Colonic mucosa (tissue), 4 donors: ENCODE results near the gene PITHD1. TPM values are rescaled to one million over a fixed set of nuclear protein-coding genes. Genes with fewer than 3 reads are reported as not detected.
"Not testable (repeated sequence)": the region's sequence is repeated elsewhere in the genome, so short reads cannot be mapped to it uniquely, and the experiment has no call there.

Source experiments
- DNase-seq: peaks from one replicate; pipeline ENCODE4 v3.0.0-alpha.2; 2020
- H3K27ac ChIP-seq: fragments of 200-600 bp; one replicate; pipeline ENCODE4 v1.8.0; 2021
- H3K27me3 ChIP-seq: fragments of 200-600 bp; one replicate; pipeline ENCODE4 v1.8.0; 2021
- H3K36me3 ChIP-seq: fragments of 200-600 bp; one replicate; pipeline ENCODE4 v1.8.0; 2021
- H3K4me1 ChIP-seq: fragments of 200-600 bp; one replicate; pipeline ENCODE4 v1.8.0; 2021; ENCODE audit warnings: mild to moderate bottlenecking
- H3K4me3 ChIP-seq: fragments of 200-600 bp; one replicate; pipeline ENCODE4 v1.8.0; 2021
- H3K9ac ChIP-seq, 2 donors: one replicate each; pipeline ENCODE4 v1.7.0; 2013; ENCODE audit warnings: control low read depth in 2 of 2, low read depth in 2 of 2, low read length in 2 of 2
- H3K9me3 ChIP-seq: fragments of 200-600 bp; one replicate; pipeline ENCODE4 v1.8.0; 2021
- intact Hi-C: fragments of 100-400 bp; cut with DNase I; formaldehyde crosslinking; loops from one replicate; pipeline ENCODE4 v1.14.1; 2022
- total RNA-seq, 2 donors: library from RNA; stranded (reverse); fragmentation: NEBNext Ultra II Directional in 1 of 2; extraction: Animal tissue kit (Norgen Biotek cat#: 25700) in 1 of 2; gene quantifications; one replicate each; pipeline ENCODE4 v1.2.1, GENCODE V29; 2021
- TF ChIP-seq, protein P1 (sequence below): fragments of 200-600 bp; IDR thresholded peaks from one replicate; pipeline ENCODE4 v1.8.0; 2022; ENCODE audit warnings: antibody characterized with exemption, mild to moderate bottlenecking
- donor health status: healthy.
- donor health status: DM: no; HTN: no; CAD: no.
- donor health status: DM: no; HTN: no; CAD: no.

PITHD1 gene, protein sequence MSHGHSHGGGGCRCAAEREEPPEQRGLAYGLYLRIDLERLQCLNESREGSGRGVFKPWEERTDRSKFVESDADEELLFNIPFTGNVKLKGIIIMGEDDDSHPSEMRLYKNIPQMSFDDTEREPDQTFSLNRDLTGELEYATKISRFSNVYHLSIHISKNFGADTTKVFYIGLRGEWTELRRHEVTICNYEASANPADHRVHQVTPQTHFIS
- 10 to 100 TPM; 51.5 to 51.6 TPM for total RNA-seq

DNA sequence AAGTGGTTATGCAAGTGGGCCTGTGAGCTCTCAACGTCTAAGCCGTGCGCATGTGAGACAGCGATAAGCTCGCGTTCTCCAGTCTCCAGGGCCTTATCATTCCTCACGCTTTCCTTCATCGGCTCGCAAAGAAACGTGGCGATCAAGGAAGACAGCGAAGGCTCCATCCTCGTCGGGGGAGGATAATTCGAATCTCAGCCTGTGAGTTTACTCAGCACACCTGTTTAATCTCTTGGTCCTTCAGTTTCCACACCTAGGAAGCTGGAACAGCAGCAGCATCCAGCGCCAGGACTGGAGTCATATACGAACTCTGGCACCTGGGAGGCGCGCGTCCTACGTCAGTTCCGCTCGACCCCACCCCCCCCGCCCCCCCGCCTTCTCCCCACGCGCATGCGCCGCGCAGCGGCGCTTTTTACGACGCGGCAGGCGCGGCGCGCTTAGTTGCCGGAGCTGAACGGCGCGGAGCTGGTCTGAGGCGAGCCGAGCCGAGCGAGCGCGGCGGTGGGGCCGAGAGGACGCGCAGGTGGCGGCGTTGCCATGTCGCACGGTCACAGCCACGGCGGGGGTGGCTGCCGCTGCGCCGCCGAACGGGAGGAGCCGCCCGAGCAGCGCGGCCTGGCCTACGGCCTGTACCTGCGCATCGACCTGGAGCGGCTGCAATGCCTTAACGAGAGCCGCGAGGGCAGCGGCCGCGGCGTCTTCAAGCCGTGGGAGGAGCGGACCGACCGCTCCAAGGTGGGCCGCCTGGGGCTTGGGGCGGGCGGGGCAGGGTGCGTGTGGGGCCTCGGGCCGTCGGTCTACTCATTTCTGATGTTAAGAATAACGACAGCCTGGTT, at the start of gene PITHD1:
PITHD1 (plus strand) TSS at position 440 of the 836 bp plus-strand sequence; CDS start at position 538, 98 bp downstream.
- peak within 1 kb of the TSS; percentile 86 for H3K4me3 ChIP-seq
- H3K9ac ChIP-seq: peak within 1 kb of the TSS; percentile 91 to 99
- H3K27ac ChIP-seq: peak within 1 kb of the TSS; percentile 77
- no peaks in the 10 kb centered on the region for H3K36me3 ChIP-seq
- H3K4me1 ChIP-seq: peaks cover 5% of the 10 kb centered on the region
- no peaks in the 10 kb centered on the region for H3K9me3 ChIP-seq
- TF ChIP-seq, protein P1, sequence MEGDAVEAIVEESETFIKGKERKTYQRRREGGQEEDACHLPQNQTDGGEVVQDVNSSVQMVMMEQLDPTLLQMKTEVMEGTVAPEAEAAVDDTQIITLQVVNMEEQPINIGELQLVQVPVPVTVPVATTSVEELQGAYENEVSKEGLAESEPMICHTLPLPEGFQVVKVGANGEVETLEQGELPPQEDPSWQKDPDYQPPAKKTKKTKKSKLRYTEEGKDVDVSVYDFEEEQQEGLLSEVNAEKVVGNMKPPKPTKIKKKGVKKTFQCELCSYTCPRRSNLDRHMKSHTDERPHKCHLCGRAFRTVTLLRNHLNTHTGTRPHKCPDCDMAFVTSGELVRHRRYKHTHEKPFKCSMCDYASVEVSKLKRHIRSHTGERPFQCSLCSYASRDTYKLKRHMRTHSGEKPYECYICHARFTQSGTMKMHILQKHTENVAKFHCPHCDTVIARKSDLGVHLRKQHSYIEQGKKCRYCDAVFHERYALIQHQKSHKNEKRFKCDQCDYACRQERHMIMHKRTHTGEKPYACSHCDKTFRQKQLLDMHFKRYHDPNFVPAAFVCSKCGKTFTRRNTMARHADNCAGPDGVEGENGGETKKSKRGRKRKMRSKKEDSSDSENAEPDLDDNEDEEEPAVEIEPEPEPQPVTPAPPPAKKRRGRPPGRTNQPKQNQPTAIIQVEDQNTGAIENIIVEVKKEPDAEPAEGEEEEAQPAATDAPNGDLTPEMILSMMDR: no peak
- DNase-seq: peak; percentile 86
- H3K27me3 ChIP-seq: no peaks in the 10 kb centered on the region
- intact Hi-C loops: no loop called here

DNA sequence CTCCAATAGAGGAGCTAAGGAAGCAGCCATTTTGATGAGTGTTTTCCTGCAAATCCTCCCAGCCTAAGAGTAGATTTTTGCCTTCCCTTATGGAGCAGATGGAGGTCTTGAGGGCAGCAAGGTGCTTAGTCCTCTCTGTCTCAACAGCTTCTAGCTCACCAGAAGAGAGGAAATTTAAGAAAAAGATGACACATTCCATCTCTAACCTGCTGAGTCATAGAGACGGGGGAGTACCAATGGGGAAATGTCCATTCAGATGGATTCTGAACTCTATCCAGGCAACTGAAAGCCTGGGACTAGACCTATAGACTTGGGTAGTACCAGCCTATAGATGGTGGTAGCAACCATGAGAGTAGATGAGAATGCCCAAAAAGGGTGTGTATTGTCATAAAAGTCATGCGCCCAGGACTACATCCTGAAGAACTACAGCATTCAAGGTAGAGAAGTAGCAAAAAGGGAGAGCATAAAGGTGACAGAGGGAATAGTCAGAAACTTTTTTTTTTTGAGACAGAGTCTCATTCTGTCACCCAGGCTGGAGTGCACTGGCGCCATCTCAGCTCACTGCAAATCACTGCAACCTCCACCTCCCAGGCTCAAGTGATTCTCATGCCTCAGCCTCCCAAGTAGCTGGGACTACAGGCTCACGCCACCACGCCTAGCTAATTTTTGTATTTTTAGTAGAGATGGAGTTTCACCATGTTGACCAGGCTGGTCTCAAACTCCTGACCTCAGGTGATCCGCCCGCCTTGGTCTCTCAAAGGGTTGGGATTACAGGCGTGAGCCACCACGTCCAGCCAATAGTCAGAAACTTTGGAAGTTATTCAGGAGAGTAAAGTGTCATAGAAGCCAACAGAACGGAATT, 45.6 kb upstream of the PITHD1 start:
- Histone ChIP-seq H3K27ac (peak overlapping the region; percentile 44), H3K9me3 (no peaks in the 10 kb centered on the region), H3K4me1 (peaks cover 4% of the 10 kb centered on the region), H3K27me3 (no peaks in the 10 kb centered on the region), H3K9ac (no peak overlapping the region), H3K4me3 (no peak overlapping the region), H3K36me3 (no peaks in the 10 kb centered on the region)
- TF ChIP-seq, protein P1: no peak
- no peak for DNase-seq
- intact Hi-C loops: no loop called here

DNA sequence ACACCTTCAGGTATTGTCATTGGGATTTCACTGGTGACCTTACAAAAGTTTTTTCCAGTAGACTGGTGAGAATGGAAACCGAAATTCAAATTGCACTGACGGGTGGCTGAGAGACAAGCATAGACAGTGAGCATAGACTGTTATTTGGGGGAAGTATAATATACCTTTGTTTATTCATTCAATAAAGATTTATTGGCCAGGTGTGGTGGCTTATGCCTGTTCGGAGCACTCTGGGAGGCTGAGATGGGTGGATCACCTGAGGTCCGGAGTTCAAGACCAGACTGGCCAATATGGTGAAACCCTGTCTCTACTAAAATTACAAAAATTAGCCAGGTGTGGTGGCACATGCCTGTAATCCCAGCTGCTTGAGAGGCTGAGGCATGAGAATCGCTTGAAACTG, 44.9 kb upstream of the PITHD1 start:
- DNase-seq: peak; percentile 58
- H3K27ac ChIP-seq: peak overlapping the region; percentile 44
- H3K4me1 ChIP-seq, H3K36me3 ChIP-seq, H3K27me3 ChIP-seq, intact Hi-C loops, H3K9ac ChIP-seq, H3K9me3 ChIP-seq, H3K4me3 ChIP-seq: not testable (repeated sequence)

DNA sequence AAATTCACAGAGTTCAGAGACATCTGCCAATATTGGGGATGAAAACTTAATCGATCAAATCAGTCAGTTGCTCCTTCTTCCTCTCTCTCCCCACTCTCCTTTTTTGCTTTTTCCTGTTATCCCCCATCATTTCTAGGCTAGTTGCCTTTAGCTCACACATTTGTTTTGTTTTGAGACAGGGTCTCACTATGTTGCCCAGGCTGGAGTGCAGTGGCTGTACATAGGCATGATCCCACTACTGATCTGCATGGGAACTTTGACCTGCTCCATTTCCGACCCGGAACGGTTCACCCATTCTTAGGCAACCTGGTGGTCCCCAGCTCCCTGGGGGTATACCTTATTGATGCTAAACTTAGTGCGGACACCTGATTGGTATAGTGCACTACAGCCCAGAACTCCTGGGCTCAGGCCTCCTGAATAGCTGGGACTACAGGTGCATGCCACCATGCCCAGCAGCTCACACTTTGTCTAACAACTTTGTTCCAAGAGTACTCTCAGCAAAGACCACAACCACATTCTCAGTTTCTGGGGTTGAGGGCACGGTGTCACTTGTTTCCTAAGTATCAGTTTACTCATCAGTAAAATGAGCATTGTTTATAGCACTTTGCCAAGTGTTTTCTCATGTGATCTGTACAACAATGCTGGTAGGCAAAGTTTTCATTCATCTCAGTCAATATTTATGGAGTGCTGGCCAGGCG, 41.6 kb upstream of the PITHD1 start:
- no peak for DNase-seq
- H3K4me3 ChIP-seq: no peak overlapping the region
- no peaks in the 10 kb centered on the region for H3K36me3 ChIP-seq
- H3K4me1 ChIP-seq: no peaks in the 10 kb centered on the region
- H3K27ac ChIP-seq: no peak overlapping the region
- TF ChIP-seq, protein P1: no peak
- no peak overlapping the region for H3K9ac ChIP-seq
- intact Hi-C loops: no loop called here
- no peaks in the 10 kb centered on the region for H3K9me3 ChIP-seq
- no peaks in the 10 kb centered on the region for H3K27me3 ChIP-seq

DNA sequence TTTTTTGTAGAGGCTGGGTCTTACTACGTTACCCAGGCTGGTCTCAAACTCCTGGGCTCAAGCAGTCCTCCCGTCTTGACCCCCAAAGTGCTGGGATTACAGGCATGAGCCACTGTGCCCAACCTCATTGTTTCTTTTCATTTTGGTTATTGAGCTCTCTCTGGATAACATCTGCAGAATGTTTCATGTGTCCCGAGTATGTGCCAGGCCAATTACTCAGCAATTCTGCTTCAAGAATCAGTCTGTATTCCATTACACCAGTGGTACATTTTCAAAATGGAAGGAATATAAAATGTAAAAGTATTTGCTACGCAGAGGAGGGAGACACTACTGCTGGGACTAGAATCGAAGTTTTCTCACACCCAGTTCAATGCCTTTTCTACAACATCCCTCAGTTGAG, 36.6 kb upstream of the PITHD1 start:
- TF ChIP-seq, protein P1: no peak
- H3K36me3 ChIP-seq: no peaks in the 10 kb centered on the region
- H3K9me3 ChIP-seq: no peaks in the 10 kb centered on the region
- no peaks in the 10 kb centered on the region for H3K27me3 ChIP-seq
- intact Hi-C loops: loop anchor here (2.0 kb wide), 1 partner anchor 49 kb away; no protein-coding TSS in a partner anchor
- no peak overlapping the region for H3K4me3 ChIP-seq
- no peak for DNase-seq
- H3K9ac ChIP-seq: no peak overlapping the region
- H3K27ac ChIP-seq: no peak overlapping the region
- peaks cover 8% of the 10 kb centered on the region for H3K4me1 ChIP-seq
